Lung microvascular endothelial cell (primary cell): ENCODE results near the gene PAGE2B. TPM values are rescaled to one million over a fixed set of nuclear protein-coding genes. Genes with fewer than 3 reads are reported as not detected.
"Not testable (repeated sequence)": the region's sequence is repeated elsewhere in the genome, so short reads cannot be mapped to it uniquely, and the experiment has no call there.

Experiments
- DNase-seq, 2 donors: peaks; one replicate each; pipeline versions ENCODE4 v3.0.0 to v3.0.0-alpha.2; 2010; ENCODE audit warnings: low read depth in 2 of 2
- total RNA-seq: library from RNA; depleted of rRNA; stranded (reverse); fragments of >200 nt; gene quantifications from 2 replicates; pipeline ENCODE4 v1.2.1, GENCODE V29; 2014

The PAGE2B gene
- total RNA-seq, 1 donor from 2014 or later: not detected

GRCh38 chrX:55107911-55108310 lies 33.1 kb downstream of the PAGE2B start:
- no peak for DNase-seq

- DNase-seq: no peak
These were observed 34.5 kb downstream of the PAGE2B start for GRCh38 chrX:55109306-55109705.

DNA sequence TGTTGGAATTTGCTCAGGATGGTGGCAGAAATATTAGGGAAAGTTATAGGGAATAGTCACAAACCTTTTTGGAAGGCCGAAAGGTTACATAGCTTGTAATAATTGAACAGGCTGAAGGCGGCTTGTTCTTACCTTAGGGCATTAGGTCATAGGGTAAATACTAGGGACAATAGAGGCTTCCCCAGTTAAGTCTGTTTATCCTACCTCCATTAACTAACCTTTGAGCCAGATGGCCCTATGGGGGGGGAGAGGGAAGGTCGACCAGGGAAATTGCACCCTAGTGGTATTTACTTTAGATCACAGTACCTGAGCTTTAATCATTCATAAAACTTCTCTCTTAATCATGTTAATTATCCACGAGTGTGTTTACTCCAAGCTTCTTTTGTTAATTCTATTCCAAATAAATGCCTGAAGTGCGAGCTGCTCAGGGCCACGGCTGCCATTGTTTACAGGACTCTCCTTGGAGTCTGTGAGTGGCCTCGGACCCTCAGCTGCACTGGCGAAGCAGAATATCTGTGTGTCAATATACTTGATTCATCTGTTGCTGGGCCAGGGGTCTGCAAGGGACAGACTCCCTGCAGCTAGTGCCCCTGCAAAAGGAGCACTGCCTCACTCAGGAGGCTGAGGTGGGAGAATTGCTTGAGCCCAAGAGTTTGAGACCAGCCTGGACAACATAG lies 36.9 kb downstream of the PAGE2B start:
- no peak for DNase-seq

DNA sequence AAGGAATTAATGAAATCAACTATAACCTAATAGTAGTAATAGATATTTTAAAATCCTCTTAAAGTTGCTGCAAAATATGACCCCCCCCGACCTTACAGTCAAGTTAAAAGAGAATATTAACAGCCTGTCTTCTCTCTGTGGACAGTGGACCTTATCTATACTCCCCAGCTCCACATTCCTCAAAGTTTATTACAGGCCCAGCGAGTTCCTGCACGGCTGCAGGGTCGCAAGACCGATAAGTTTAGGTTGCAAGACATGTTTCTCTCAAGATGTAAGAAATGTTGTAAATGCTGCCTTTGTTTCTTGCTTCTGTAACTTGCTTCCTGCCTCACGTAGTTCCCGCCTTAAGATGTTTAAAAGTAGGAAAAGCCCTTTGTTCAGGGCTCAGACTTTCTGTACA lies 41.8 kb downstream of the PAGE2B start:
- DNase-seq: not testable (repeated sequence)

DNA sequence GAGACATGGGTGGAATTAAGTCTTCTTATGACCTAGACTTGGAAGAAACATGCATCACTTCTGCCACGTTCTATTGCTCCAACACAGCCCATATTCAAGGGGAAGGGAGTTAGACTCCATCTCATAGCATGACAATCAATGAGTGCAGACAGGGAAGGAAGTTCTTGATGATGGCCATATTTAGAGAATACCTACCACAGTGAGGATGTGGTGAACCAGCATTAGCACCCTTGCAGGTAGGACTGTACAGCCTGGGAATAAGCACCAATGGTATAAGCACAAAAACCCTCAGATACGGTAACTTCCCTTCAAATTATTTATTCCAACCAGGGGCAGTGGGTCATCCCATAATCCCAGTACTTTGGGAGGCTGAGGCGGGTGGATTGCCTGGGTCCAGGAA lies 43.7 kb downstream of the PAGE2B start:
- no peak for DNase-seq

GRCh38 chrX:55119271-55119670 lies 44.4 kb downstream of the PAGE2B start:
- DNase-seq: peak in 1 of 2 donors; percentile 84

DNA sequence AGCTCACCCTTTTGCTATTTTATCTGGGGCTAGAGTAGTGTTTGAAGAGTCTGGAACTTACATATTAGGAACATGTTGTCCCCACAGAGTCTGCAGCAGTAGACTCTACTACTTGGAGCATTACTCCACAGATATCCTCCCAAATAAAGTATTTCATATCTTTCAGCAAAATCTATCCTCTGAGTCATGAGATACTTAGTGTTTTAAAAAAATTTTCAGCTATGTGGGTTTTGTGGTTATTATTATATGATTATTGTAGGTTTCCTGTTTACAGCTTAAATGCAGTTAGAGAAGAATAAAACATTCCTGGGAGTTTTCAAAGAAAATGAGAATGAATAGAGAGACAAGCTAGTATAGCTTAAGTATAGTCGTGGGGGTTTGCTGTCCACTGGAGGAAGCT lies 44.9 kb downstream of the PAGE2B start:
- peak in 1 of 2 donors; percentile 1 for DNase-seq

DNA sequence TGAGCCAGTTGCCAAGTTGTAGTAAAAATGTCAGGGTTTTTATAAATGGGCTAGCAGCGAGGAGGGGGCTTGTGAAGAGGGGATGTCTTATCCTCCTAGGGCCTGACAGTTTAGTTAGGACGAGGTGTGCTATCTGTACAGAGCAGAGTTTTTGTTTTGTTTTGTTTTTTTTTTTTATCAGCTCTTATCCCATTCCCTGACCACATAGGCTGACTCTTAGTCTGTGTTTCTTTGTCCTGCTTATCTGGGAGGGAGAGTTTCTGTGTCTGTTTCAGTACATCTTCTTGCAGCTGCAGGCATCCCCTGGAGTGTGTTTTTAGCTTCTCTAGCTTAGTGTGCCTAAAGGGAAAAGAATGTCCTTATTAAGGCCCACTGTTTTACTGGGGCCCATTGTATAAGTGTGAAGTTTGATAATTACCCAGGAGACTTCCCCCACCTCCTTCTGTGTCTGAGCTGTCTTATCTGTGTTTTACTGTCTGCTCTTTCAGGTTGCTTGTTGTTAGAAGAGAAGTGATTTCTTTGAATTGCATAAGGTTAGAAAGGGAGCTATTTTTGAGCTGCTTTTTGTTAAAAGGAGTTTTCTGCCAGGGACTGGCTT lies 46.0 kb downstream of the PAGE2B start:
- DNase-seq: no peak

- DNase-seq: no peak
These were observed 49.1 kb downstream of the PAGE2B start for GRCh38 chrX:55123900-55124299.

GRCh38 chrX:55127692-55128091 lies 52.9 kb downstream of the PAGE2B start:
- peak in 1 of 2 donors; percentile 11 for DNase-seq

Other genes with a start within 250 kb of the PAGE2B start
- gene TRO, start 154.2 kb upstream of the PAGE2B start, total RNA-seq: 1.1 and 3.8 TPM in 2 replicates
- gene PFKFB1, start 80.8 kb upstream of the PAGE2B start, total RNA-seq: under 0.01 TPM in 1 of 2 replicates, not detected in the other
- gene APEX2, start 74.7 kb upstream of the PAGE2B start, total RNA-seq: 5.2 and 5.7 TPM in 2 replicates
- gene ALAS2, start 44.1 kb upstream of the PAGE2B start, total RNA-seq: not detected in 2 replicates
- not detected in 2 replicates for gene PAGE2, start 14.0 kb downstream of the PAGE2B start, total RNA-seq
- not detected in 2 replicates for gene PAGE5, start 145.3 kb downstream of the PAGE2B start, total RNA-seq
- not detected in 2 replicates for gene PAGE3, start 189.9 kb downstream of the PAGE2B start, total RNA-seq